ENCODE data around the gene ALK.

DNA sequence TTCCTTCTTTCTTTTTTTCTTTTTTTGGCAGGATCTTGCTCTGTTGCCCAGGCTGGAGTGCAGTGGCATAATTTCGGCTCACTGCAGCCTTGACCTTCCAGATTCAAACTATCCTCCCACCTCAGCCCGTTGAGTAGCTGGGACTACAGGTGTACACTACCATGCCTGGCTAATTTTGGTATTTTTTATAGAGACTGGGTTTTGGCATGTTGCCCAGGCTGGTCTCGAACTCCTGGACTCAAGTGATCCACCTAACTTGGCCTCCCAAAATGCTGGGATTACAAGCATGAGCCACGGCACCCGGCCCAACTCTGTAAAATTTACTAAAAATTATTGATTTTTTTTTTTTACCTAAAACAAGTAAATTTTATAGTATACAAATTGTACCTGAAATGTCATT is 360.8 kb downstream of the ALK start:
- TF ChIP-seq, protein P1, sequence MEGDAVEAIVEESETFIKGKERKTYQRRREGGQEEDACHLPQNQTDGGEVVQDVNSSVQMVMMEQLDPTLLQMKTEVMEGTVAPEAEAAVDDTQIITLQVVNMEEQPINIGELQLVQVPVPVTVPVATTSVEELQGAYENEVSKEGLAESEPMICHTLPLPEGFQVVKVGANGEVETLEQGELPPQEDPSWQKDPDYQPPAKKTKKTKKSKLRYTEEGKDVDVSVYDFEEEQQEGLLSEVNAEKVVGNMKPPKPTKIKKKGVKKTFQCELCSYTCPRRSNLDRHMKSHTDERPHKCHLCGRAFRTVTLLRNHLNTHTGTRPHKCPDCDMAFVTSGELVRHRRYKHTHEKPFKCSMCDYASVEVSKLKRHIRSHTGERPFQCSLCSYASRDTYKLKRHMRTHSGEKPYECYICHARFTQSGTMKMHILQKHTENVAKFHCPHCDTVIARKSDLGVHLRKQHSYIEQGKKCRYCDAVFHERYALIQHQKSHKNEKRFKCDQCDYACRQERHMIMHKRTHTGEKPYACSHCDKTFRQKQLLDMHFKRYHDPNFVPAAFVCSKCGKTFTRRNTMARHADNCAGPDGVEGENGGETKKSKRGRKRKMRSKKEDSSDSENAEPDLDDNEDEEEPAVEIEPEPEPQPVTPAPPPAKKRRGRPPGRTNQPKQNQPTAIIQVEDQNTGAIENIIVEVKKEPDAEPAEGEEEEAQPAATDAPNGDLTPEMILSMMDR (IDR thresholded peaks at IDR 0.05) = no peak
- no peak for TF ChIP-seq POLR2A (IDR thresholded peaks at IDR 0.05)
